Stimulated activated naive CD8-positive, alpha-beta T cell treated with anti-CD3 and anti-CD28 coated beads, Interleukin-15, amount 100 ng/mL, for 72 hours (primary cell): ENCODE data around the gene LRP2.

Experiments
- ATAC-seq: fragments of 150-1000 bp; cut with Tn5 transposase; 2 replicates; pipeline ENCODE4 v1.10.0; 2021; ENCODE audit warnings: mild to moderate bottlenecking, moderate library complexity
- DNase-seq, 2 donors: peaks; one replicate each; pipeline ENCODE4 v3.0.0; 2021 to 2022
- H3K27ac Mint-ChIP-seq, 2 donors: one replicate each; pipeline ENCODE4 v1.8.0; 2022; ENCODE audit warnings: mild to moderate bottlenecking in 2 of 2, mixed read lengths in 2 of 2, moderate library complexity in 2 of 2
- H3K27me3 Mint-ChIP-seq: one replicate; pipeline ENCODE4 v1.8.0; 2022; ENCODE audit warnings: mixed read lengths
- H3K4me1 Mint-ChIP-seq: one replicate; pipeline ENCODE4 v1.8.0; 2022; ENCODE audit warnings: mild to moderate bottlenecking, mixed read lengths
- H3K4me3 Mint-ChIP-seq, 2 donors: one replicate each; pipeline ENCODE4 v1.8.0; 2022; ENCODE audit warnings: mild to moderate bottlenecking in 2 of 2, mixed read lengths in 2 of 2, moderate library complexity in 1 of 2
- H3K9me3 Mint-ChIP-seq, 2 donors: one replicate each; pipeline ENCODE4 v1.8.0; 2022; ENCODE audit warnings: mixed read lengths in 2 of 2

The LRP2 gene

DNA sequence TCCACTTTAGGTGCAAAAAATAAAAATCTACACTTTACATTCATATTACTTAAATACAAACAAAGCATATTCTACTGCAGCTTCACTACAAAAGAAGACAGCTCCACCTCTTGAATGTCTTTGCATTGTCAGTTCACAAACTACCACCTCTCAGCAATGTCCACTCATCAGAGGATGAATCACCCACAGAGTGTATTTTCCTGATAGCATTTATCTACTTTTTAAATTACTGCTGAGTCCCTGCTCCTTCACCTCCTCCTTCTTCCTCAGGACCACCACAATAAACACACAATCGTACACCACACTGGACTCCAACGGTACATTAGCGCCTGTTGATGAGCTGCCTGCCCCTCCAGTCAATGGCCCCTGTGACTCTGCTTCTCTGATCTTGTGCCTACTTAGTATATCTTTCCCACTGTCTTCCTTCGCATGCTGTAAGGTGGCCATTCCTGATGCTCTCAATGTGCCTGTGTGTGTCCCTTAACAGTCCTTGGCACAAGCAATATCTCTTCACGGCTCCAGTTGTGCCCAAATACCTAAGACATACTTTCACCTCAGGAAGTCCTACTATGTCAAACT is 172.0 kb downstream of the LRP2 start:
- ATAC-seq: no peak
- no peak overlapping the region for H3K4me3 Mint-ChIP-seq

DNA sequence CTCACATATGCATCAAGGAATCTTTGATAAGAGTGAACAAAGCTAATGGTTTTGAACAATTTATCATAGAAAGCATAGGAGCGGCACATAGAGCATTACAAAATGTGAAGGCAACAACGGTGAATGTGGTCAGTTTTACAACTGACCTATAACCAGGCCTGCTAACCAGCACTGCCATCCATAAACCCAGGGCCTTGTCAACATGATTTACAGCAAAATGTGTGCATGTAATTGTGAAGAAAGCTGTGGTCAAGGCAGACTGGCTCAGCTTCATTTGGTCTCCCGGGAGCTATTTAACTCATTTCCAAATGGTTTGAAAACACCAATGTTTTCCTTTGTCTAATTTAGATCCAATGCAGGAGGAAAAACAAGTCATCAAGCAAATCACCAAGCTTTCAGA is 173.2 kb downstream of the LRP2 start:
- ATAC-seq: no peak
- H3K27ac Mint-ChIP-seq: no peak overlapping the region
- no peaks in the 10 kb centered on the region for H3K9me3 Mint-ChIP-seq
- no peak for DNase-seq
- no peak overlapping the region for H3K4me3 Mint-ChIP-seq
- peaks cover 16% of the 10 kb centered on the region for H3K27me3 Mint-ChIP-seq
- H3K4me1 Mint-ChIP-seq: no peaks in the 10 kb centered on the region

More for the DNA sequence above, 172.0 kb downstream of the LRP2 start:
- no peak overlapping the region for H3K27ac Mint-ChIP-seq
- no peaks in the 10 kb centered on the region for H3K4me1 Mint-ChIP-seq
- H3K27me3 Mint-ChIP-seq: peaks cover 16% of the 10 kb centered on the region
- no peaks in the 10 kb centered on the region for H3K9me3 Mint-ChIP-seq
- DNase-seq: no peak

DNA sequence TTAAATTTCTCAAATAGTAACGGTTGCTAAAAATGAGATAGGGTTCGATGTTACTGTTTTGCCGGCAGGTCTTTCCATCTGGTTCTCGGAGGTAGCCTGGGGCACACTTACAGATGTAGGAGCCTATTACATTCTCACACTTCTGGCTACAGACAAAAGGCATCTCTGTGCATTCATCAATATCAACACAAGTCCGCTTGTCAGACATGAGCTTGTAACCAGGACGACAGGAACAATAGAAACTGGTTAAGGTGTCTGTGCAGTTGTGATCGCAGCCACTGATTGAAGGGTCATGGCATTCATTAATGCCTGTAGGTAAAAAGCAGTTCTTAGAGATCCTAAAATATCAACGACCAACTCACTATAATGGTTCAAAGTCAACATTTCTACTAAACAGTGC is 176.6 kb downstream of the LRP2 start:
- Mint-ChIP-seq H3K4me3 (no peak overlapping the region), H3K27ac (no peak overlapping the region), H3K9me3 (no peaks in the 10 kb centered on the region), H3K4me1 (no peaks in the 10 kb centered on the region), H3K27me3 (peaks cover 16% of the 10 kb centered on the region)
- no peak for ATAC-seq
- DNase-seq: no peak

DNA sequence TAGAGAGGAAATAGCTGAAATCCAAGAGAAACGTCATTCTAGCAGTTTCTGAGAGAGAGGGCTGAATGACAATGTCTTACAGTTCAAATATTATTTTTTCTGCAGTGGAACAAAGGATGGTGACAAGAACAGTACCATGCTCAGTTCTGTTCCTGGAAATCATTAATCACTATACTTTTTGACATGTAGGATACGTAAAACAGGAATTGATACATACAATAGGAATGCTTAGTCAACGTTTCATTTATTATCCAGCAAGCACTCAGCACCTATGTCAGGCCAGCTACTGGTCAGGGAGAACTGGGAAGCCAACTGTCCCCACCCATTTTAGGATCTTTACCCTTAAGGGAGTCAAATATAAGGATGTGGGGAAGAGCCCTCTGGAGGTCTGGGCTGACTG is 178.3 kb downstream of the LRP2 start:
- peaks cover 10% of the 10 kb centered on the region for H3K27me3 Mint-ChIP-seq
- no peak for DNase-seq

DNA sequence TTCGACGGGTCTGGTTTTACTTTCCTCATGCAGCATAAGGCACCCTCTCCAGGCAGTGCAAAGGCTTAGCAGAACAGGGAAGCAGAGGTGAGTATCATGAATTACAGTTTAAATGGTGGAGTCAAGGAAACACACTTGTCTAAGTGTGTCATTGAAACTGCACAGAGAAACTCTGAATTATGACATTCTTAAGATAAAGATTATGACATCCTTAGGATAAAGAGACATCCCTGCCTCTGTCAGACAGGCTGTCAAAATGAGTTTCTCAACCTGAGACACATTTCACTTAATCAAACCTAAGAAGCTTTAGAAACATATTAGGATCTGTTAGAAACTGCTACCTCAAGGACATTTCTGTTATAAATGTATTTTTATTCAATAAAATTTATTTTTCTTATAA is 179.8 kb downstream of the LRP2 start:
- Mint-ChIP-seq H3K4me1 (no peaks in the 10 kb centered on the region), H3K27me3 (peaks cover 9% of the 10 kb centered on the region), H3K9me3 (no peaks in the 10 kb centered on the region), H3K27ac (no peak overlapping the region), H3K4me3 (no peak overlapping the region)
- ATAC-seq (no peak), DNase-seq (no peak)

More for the DNA sequence above, 178.3 kb downstream of the LRP2 start:
- H3K4me1 Mint-ChIP-seq: no peaks in the 10 kb centered on the region
- no peak overlapping the region for H3K4me3 Mint-ChIP-seq
- ATAC-seq: no peak
- no peak overlapping the region for H3K27ac Mint-ChIP-seq
- no peaks in the 10 kb centered on the region for H3K9me3 Mint-ChIP-seq

DNA sequence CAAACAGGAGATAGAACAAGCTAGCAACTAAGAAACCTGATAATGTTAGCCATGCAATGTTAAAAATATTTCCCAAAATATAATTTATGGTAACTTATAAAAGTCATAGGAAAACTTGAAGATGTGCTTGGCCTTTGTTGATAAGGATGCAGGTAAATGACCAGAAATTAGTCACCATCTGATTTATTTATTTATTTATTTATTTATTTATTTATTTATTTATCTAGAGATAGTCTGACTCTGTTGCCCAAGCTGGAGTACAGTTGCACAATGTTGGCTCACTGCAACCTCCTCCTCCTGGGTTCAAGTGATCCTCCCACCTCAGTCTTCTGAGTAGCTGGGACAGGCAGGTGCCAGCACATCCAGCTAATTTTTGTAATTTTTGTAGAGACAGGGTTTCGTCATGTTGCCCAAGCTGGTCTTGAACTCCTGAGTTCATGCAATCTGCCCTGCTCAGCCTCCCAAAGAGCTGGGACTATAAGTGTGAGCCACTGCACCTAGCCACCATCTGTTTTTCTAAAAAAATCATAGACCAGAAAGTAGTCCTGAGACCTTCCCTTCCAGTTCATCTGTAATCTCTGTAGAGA is 183.4 kb downstream of the LRP2 start:
- H3K9me3 Mint-ChIP-seq: no peaks in the 10 kb centered on the region
- no peak for DNase-seq
- no peak overlapping the region for H3K27ac Mint-ChIP-seq
- no peak overlapping the region for H3K4me3 Mint-ChIP-seq
- no peak for ATAC-seq
- peaks cover 17% of the 10 kb centered on the region for H3K27me3 Mint-ChIP-seq
- H3K4me1 Mint-ChIP-seq: no peaks in the 10 kb centered on the region

DNA sequence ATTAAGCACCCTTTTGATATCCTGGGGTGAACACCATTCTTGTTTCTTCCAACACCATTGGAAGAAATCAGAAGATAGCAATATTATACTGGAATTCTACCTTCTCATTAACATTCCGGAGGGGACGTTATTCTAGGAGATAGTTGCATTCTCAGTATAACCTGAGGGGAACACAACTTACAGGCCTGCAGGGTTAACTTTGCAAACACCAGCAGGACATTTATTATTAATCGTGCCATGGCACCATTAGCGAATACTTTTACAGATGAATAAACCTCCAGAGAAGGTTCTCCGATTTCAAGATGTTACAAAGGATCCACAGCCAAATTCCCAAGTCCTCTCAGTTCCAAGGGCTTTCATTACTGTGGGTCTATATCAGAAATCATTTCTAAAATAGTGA is 184.0 kb downstream of the LRP2 start:
- DNase-seq: no peak
- peaks cover 21% of the 10 kb centered on the region for H3K27me3 Mint-ChIP-seq
- H3K4me3 Mint-ChIP-seq: no peak overlapping the region
- ATAC-seq: no peak
- no peak overlapping the region for H3K27ac Mint-ChIP-seq
- H3K9me3 Mint-ChIP-seq: no peaks in the 10 kb centered on the region
- H3K4me1 Mint-ChIP-seq: no peaks in the 10 kb centered on the region

DNA sequence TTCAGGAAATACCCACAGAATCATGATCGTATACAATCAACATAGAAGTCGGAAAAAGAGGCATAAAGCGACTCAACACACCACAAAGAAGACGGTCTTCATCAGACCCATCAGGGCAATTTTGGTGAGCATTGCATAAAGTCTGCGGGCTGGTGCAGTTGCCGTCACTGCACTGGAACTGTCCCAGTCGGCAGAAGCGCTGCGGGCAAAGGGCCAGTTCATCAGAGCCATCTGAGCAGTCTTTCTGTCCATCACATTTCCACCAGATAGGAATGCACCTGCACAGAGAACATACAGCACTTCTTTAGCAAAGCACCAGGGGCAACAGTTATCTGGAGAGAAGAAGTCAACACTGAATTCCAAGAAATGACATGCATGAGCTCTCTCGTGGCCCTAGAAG is 187.2 kb downstream of the LRP2 start:
- Mint-ChIP-seq H3K27ac (no peak overlapping the region), H3K9me3 (no peaks in the 10 kb centered on the region), H3K4me1 (no peaks in the 10 kb centered on the region), H3K27me3 (peaks cover 23% of the 10 kb centered on the region), H3K4me3 (no peak overlapping the region)
- no peak for ATAC-seq
- no peak for DNase-seq

DNA sequence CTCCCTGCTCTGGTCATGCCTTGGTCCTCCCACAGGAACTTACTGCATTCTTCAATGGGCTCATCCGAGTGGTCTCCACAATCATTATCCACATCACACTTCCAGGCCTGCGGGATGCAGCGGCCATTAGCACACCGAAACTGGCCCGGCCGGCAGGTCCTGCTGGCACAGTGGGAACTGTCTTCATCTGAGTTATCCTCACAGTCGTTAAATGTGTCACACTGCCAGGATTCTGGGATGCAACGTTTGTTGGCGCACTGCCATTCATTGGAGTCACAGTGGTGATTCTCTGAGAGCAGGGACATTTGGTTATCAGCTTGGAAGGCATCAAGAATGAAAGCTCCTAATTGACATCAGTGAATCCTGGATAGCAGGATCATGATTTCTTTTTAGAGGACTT is 188.5 kb downstream of the LRP2 start:
- Mint-ChIP-seq H3K4me1 (no peaks in the 10 kb centered on the region), H3K9me3 (no peaks in the 10 kb centered on the region), H3K4me3 (no peak overlapping the region), H3K27me3 (peaks cover 30% of the 10 kb centered on the region), H3K27ac (no peak overlapping the region)
- DNase-seq (no peak), ATAC-seq (no peak)

DNA sequence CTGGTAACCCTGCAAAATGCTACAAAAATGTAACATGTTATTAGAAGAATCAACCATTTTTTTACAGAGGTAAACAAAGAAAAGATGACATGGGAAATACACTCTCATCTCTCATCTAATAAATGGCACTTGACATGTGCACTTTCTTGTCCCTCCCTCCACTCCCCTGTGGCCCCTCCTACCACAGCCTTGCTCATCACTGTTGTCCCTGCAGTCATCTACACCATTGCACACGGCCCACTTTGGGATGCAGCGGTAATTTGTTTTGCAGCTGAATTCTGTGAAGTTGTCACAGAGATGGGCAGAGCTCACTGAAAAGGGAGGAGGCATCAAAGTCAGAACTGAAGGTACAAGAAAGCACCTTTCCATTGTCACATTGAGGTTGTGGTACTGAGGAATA is 189.4 kb downstream of the LRP2 start:
- peaks cover 0 to 6% of the 10 kb centered on the region in 2 donors for H3K9me3 Mint-ChIP-seq
- ATAC-seq: no peak
- H3K4me3 Mint-ChIP-seq: no peak overlapping the region
- no peak overlapping the region for H3K27ac Mint-ChIP-seq
- no peaks in the 10 kb centered on the region for H3K4me1 Mint-ChIP-seq
- H3K27me3 Mint-ChIP-seq: peaks cover 35% of the 10 kb centered on the region
- no peak for DNase-seq

DNA sequence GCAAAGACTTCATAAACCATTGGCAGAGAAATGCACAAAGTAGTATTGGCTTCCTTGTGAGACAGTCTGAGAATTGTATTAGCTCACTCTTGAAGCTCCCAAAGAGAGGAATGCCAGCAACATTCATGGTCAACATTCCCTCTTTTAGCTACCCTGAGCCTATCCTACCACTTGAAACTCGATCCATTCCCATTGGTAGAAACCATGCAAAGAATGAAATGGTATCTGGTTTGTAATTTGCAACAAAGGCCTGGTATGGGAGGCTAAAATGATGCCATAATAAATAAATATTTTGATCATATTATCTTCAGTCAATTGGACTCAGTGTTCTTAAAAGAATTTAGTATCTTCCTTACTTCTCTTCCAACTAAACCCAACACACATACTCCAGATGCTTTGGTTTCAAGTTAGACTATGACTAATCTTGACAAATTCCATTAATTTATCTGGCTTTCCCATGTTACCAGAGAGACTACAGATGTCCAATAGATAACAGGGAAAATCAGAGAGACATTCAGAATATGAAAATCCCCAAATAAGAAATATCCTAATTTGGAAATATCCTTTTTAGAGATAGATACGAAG is 190.1 kb downstream of the LRP2 start:
- DNase-seq (no peak), ATAC-seq (no peak)
- no peak overlapping the region for H3K27ac Mint-ChIP-seq
- H3K4me1 Mint-ChIP-seq: no peaks in the 10 kb centered on the region
- H3K4me3 Mint-ChIP-seq: no peak overlapping the region
- H3K27me3 Mint-ChIP-seq: peaks cover 29% of the 10 kb centered on the region
- H3K9me3 Mint-ChIP-seq: peaks cover 0 to 6% of the 10 kb centered on the region in 2 donors

DNA sequence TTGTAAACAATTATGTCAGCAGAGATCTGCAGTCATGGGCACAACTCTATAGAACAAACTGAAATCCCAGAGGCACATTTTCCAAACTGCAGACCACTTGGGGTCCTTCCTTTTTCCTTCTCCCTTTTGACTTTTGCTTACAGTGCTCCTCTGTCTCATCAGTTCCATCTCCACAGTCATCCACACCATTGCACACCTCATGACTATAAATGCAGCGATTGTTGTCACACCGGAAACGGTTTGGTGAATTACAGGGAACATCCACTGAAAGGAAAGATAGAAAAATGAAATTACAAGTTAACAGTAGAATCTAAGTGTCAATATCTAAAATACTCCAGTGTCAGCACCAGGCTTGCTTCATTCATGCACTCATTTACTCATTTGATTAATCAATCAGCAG is 196.5 kb downstream of the LRP2 start:
- H3K9me3 Mint-ChIP-seq: peaks cover 0 to 6% of the 10 kb centered on the region in 2 donors
- ATAC-seq (no peak), DNase-seq (no peak)
- H3K27me3 Mint-ChIP-seq: peaks cover 42% of the 10 kb centered on the region
- H3K4me3 Mint-ChIP-seq: no peak overlapping the region
- no peaks in the 10 kb centered on the region for H3K4me1 Mint-ChIP-seq
- H3K27ac Mint-ChIP-seq: no peak overlapping the region

DNA sequence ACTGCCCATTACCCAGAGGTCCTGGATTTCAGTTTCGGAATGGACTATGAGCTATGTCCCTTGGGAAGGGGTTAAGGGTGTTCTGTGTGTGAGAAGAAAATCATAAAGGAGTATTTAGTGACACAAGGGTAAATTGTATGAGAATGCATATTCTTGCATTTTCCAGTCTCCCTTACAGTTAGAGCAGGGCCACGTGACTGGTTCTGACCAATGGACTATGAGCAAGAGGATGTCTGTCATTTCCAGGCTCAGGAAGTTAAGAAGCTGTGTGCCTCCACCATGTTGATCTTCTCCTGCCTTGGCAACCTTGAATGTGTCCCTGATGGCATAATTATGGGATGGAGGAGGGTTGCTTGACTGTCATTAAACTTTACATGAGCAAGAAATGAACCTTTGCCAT is 198.0 kb downstream of the LRP2 start:
- DNase-seq (no peak), ATAC-seq (no peak)
- H3K27ac Mint-ChIP-seq: no peak overlapping the region
- H3K9me3 Mint-ChIP-seq: peaks cover 0 to 6% of the 10 kb centered on the region in 2 donors
- H3K27me3 Mint-ChIP-seq: peaks cover 33% of the 10 kb centered on the region
- H3K4me3 Mint-ChIP-seq: no peak overlapping the region
- no peaks in the 10 kb centered on the region for H3K4me1 Mint-ChIP-seq

DNA sequence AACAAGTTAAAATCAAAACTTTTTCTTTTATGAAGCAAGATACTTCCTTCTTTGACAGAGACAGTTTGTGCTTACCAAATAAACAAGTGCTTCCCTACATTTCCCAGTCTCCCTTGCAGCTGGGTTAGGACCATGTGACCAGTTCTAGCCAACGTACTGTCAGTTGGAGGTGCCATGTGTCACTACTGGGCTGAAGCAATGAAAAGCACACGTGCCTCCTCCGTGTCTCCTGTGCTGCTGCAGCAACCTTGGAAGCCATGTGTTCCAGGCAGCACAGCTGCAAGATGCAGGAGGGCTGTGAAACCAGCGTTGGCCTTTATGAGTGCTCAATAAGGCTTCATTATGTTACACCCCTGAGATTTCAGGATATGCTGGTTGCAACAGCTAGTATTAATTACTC is 199.7 kb downstream of the LRP2 start:
- ATAC-seq: no peak
- peaks cover 34% of the 10 kb centered on the region for H3K27me3 Mint-ChIP-seq
- H3K27ac Mint-ChIP-seq: no peak overlapping the region
- no peaks in the 10 kb centered on the region for H3K4me1 Mint-ChIP-seq
- H3K9me3 Mint-ChIP-seq: no peaks in the 10 kb centered on the region
- no peak for DNase-seq
- no peak overlapping the region for H3K4me3 Mint-ChIP-seq

DNA sequence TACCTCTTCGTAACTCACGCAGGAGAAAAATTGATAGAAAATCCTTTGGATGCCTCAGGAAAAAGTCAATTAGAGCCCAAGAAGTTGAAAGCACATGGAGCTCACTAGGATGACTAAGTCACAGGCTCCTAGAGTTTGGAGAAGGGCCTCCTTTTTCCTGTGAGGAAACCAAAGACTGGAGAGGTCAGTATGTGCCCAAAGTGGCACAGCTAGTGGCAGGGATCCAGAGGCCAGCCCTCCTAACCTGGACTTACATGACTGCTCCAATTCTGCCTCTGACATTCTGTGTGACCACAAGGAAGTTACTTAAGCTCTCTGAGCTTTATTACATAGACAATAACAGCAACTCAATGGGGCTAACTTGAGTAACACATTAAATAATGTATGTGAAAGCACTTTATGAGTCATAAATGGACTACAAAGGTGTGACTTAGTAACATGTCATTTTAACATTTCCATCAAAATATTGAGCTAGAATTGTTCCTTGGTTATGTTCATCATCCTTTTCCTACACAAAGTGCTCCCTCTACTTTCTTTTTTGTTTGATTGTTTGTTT is 201.3 kb downstream of the LRP2 start:
- Mint-ChIP-seq H3K9me3 (no peaks in the 10 kb centered on the region), H3K4me3 (no peak overlapping the region), H3K27me3 (peaks cover 26% of the 10 kb centered on the region), H3K4me1 (no peaks in the 10 kb centered on the region), H3K27ac (peak overlapping the region in 1 of 2 donors; percentile 42)
- DNase-seq: no peak
- peak; percentile 49 for ATAC-seq

DNA sequence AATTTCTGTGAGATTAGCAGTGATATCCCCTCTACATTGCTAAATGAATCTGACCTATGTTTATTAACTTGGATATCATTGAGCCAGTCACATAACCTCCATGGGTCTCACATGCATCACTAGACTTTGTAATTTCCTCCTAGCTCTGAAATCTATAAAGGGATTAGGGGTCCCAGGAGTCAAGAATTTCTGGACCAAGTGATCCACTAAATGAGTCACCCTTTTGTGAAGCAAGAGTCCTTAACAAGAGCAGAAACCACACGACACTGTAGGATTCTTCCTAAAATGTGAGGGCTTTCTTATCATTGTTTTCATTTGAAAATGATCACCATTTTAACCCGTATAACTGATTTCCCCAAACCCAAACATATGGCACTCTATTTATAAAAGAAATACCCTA is 202.6 kb downstream of the LRP2 start:
- Mint-ChIP-seq H3K27ac (no peak overlapping the region), H3K27me3 (peaks cover 23% of the 10 kb centered on the region), H3K4me1 (no peaks in the 10 kb centered on the region), H3K9me3 (no peaks in the 10 kb centered on the region), H3K4me3 (no peak overlapping the region)
- ATAC-seq (no peak), DNase-seq (no peak)
